Measurements from ENCODE around the gene COL4A2.

DNA sequence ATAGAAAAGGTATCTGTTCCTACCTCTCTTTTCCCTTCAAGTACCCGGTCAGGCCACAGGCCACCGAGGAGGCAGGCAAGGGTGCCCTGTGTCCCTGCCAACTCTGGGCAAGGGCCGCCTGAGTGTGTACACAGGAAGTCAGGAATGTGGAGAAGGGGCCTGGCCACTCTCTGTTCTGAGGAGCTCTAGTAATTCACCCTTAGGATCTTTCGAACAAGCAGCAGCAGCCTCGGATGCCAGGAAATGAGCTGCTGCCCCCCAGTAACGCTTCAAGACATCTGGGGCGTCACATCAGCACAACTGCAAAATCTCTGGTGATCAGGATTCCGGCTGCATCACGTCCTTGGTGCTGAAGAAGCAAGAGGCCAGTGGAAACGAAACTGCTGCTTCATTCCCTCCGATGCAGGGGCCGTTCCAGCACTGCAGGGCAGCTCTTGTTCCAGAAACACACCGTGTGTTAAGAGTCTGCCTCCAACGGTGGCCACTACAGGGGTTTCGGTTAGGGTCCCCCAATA is 252.4 kb downstream of the COL4A2 start:
- TF ChIP-seq, protein P1, sequence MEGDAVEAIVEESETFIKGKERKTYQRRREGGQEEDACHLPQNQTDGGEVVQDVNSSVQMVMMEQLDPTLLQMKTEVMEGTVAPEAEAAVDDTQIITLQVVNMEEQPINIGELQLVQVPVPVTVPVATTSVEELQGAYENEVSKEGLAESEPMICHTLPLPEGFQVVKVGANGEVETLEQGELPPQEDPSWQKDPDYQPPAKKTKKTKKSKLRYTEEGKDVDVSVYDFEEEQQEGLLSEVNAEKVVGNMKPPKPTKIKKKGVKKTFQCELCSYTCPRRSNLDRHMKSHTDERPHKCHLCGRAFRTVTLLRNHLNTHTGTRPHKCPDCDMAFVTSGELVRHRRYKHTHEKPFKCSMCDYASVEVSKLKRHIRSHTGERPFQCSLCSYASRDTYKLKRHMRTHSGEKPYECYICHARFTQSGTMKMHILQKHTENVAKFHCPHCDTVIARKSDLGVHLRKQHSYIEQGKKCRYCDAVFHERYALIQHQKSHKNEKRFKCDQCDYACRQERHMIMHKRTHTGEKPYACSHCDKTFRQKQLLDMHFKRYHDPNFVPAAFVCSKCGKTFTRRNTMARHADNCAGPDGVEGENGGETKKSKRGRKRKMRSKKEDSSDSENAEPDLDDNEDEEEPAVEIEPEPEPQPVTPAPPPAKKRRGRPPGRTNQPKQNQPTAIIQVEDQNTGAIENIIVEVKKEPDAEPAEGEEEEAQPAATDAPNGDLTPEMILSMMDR (optimal IDR thresholded peaks at IDR 0.05 in 1 of 3, IDR thresholded peaks at IDR 0.05 in 1 of 3, conservative IDR thresholded peaks at IDR 0.05 in 1 of 3; ENCODE audit: extremely low read depth in 1 of 3, insufficient read depth in 2 of 3, low read length in 3 of 3) = no peak
- no peak for TF ChIP-seq EZH2 (IDR thresholded peaks at IDR 0.05; ENCODE audit: low read length)

Data from keratinocyte (primary cell).